GM23248 (cell line): ENCODE measurements around the gene PHF21B. TPM values are rescaled to one million over a fixed set of nuclear protein-coding genes. Genes with fewer than 3 reads are reported as not detected.

Experiments
- DNase-seq: peaks from one replicate; pipeline ENCODE4 v3.0.0-alpha.2; 2015
- H2AFZ ChIP-seq: fragments of 200-600 bp; sonication (generic); 2 replicates; pipeline ENCODE4 v1.6.1; 2016; ENCODE audit warnings: antibody characterized with exemption
- H3F3A ChIP-seq: fragments of 200-600 bp; sonication (generic); 2 replicates; pipeline ENCODE4 v1.6.1; 2016; ENCODE audit warnings: mild to moderate bottlenecking, antibody characterized with exemption, mixed run types; ENCODE audit not compliant: insufficient read depth
- H3K27ac ChIP-seq: fragments of 200-600 bp; sonication (generic); 2 replicates; pipeline ENCODE4 v1.5.1; 2016; ENCODE audit warnings: mild to moderate bottlenecking
- H3K27me3 ChIP-seq: fragments of 200-600 bp; sonication (generic); replicated peaks from 2 replicates; pipeline ENCODE4 v1.6.1; 2016; ENCODE audit warnings: mild to moderate bottlenecking; ENCODE audit not compliant: insufficient read depth
- H3K36me3 ChIP-seq: fragments of 200-600 bp; sonication (generic); 2 replicates; pipeline ENCODE4 v1.6.1; 2016; ENCODE audit warnings: low read depth, mild to moderate bottlenecking
- H3K4me1 ChIP-seq: fragments of 200-600 bp; sonication (generic); 2 replicates; pipeline ENCODE4 v1.6.1; 2016; ENCODE audit warnings: mild to moderate bottlenecking; ENCODE audit not compliant: insufficient read depth
- H3K4me2 ChIP-seq: fragments of 200-600 bp; sonication (generic); one replicate; pipeline ENCODE4 v1.6.1; 2016; ENCODE audit warnings: mild to moderate bottlenecking; ENCODE audit not compliant: unreplicated experiment
- H3K4me3 ChIP-seq: fragments of 200-600 bp; sonication (generic); 2 replicates; pipeline ENCODE4 v1.5.1; 2016; ENCODE audit warnings: mild to moderate bottlenecking
- H3K79me2 ChIP-seq: fragments of 200-600 bp; sonication (generic); 2 replicates; pipeline ENCODE4 v1.6.1; 2016; ENCODE audit warnings: mild to moderate bottlenecking; ENCODE audit not compliant: insufficient read depth
- H3K9ac ChIP-seq: fragments of 200-600 bp; sonication (generic); 2 replicates; pipeline ENCODE4 v1.6.1; 2016; ENCODE audit warnings: mild to moderate bottlenecking
- H3K9me2 ChIP-seq: fragments of 200-600 bp; sonication (generic); 2 replicates; pipeline ENCODE4 v1.6.1; 2016; ENCODE audit warnings: mixed run types, mild to moderate bottlenecking, moderate library complexity; ENCODE audit not compliant: insufficient read depth
- H3K9me3 ChIP-seq: fragments of 200-600 bp; sonication (generic); one replicate; pipeline ENCODE4 v1.6.1; 2017; ENCODE audit warnings: low read depth
- H4K20me1 ChIP-seq: fragments of 200-600 bp; sonication (generic); 2 replicates; pipeline ENCODE4 v1.6.0; 2016; ENCODE audit not compliant: insufficient read depth
- EZH2 ChIP-seq: fragments of 200-600 bp; sonication (generic); IDR thresholded peaks from 2 replicates; pipeline ENCODE4 v1.6.1; 2018; ENCODE audit warnings: antibody characterized with exemption, mild to moderate bottlenecking; ENCODE audit not compliant: insufficient read depth, poor library complexity, severe bottlenecking
- EZH2phosphoT487 ChIP-seq: fragments of 200-600 bp; sonication (generic); IDR thresholded peaks from 2 replicates; pipeline ENCODE4 v1.6.1; 2018; ENCODE audit warnings: antibody characterized with exemption, moderate library complexity, mild to moderate bottlenecking, low read depth; ENCODE audit not compliant: insufficient read depth
- WGBS, 2 experiments: methylation state at CpG; one replicate each; pipeline ENCODE4 v1.1.6; 2015 to 2017; ENCODE audit warnings: low lambda C conversion rate in 2 of 2, low coverage in 1 of 2; ENCODE audit errors: missing lambda C conversion rate in 2 of 2; 5-methylcytosine and 5-hydroxymethylcytosine counted together
- in situ Hi-C: fragments of 300-500 bp; cut with MboI; formaldehyde crosslinking; loops from 2 replicates; pipeline ENCODE4 v1.15.0; 2020
- polyA plus RNA-seq: library from polyadenylated mRNA; unstranded; fragments of >200 nt; fragmentation: Nextera tagmentation; extraction: Ambion mirVana; gene quantifications from 2 replicates; pipeline ENCODE4 v1.2.1, GENCODE V29; 2016
- total RNA-seq: library from RNA; depleted of rRNA; stranded (reverse); fragments of >200 nt; shearing (Covaris generic); gene quantifications from 2 replicates; pipeline ENCODE4 v1.2.3, GENCODE V29; 2014

Gene PHF21B
- total and polyA plus RNA-seq, 2 experiments from 2014 or later: not detected

DNA sequence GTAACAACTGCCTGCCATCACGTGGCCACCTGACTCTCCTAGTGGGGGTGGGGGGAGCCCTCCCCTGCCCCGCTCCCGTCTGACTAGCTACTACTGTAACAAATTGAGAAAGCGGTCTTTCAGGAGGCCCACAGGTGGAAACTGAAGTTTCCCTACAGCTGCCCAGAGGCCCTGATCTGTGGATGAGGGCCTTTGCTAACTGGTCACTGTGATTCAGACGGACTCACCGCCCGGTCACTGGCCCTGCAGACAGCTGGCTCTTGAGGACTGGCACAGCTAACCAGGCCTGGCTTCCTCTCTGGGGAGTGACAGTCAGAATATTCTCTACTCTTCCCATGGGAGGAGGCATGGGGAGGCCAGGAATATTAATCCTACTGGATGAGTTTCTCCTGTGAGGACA lies 140.6 kb downstream of the PHF21B start:
- Histone ChIP-seq H3K27ac (no peak overlapping the region), H3K36me3 (no peaks in the 10 kb centered on the region), H3K9ac (no peak overlapping the region), H3K79me2 (no peaks in the 10 kb centered on the region), H3F3A (no peaks in the 10 kb centered on the region), H3K9me3 (no peaks in the 10 kb centered on the region), H4K20me1 (no peaks in the 10 kb centered on the region), H3K27me3 (no peaks in the 10 kb centered on the region), H3K4me1 (no peaks in the 10 kb centered on the region), H3K4me3 (no peak overlapping the region), H2AFZ (no peak overlapping the region), H3K9me2 (no peaks in the 10 kb centered on the region), H3K4me2 (no peak overlapping the region)
- WGBS, 2 experiments: 60 to 76% methylated on average over 6 to 7 of the region's 7 CpGs
- DNase-seq: peak; percentile 33
- in situ Hi-C loops: no loop called here
- TF ChIP-seq EZH2: no peak
- TF ChIP-seq EZH2phosphoT487: no peak

DNA sequence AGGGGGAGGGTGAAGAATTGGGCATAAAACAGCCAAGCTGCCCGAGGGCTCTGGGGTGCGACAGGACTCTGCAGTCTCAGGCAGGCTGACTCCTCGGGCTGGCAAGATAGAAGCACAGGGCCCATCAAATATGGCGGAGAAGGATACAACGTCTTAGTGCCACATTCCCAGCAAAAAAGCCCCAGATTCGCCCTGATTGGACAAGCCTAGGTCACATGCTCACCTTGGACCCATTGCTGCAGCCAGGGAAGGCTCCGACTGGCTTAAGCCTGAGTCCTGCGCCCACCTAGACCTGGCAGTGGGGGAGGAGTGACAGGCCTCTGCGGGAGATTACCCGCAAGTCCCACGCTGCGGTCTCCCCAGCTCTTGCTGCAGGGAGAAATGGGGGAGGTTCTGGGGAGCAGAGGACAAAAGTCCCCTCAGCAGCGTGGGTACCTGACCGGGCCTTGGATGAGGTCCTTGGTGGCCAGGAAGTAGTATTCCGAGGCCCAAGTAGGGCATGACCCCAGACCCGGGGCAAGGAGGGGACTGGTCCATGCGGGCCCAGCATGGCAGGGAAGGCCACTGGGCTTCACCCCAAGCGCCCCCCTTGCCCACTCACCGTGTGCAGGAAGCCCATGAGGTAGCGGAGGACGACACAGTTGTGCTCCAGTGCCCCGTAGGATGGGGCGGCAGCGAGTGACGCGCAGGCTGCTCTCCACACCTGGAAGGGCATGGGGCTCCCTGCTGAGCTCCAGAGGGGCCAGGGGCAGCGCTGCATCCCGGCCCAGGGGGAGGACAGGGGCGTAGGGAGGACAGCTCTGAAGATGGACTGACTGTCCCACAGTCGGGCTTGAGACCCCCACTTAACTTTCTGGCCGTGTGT lies 144.4 kb downstream of the PHF21B start:
- Histone ChIP-seq H4K20me1 (no peaks in the 10 kb centered on the region), H3K4me1 (no peaks in the 10 kb centered on the region), H3K9me3 (no peaks in the 10 kb centered on the region), H3K79me2 (no peaks in the 10 kb centered on the region), H3F3A (no peaks in the 10 kb centered on the region), H3K9ac (no peak overlapping the region), H2AFZ (no peak overlapping the region), H3K27me3 (no peaks in the 10 kb centered on the region), H3K36me3 (no peaks in the 10 kb centered on the region), H3K9me2 (no peaks in the 10 kb centered on the region), H3K4me3 (no peak overlapping the region), H3K27ac (no peak overlapping the region), H3K4me2 (no peak overlapping the region)
- no peak for DNase-seq
- 71 to 72% methylated on average over 29 to 31 of the region's 31 CpGs for WGBS, 2 experiments
- TF ChIP-seq EZH2phosphoT487: no peak
- no peak for TF ChIP-seq EZH2
- in situ Hi-C loops: no loop called here

DNA sequence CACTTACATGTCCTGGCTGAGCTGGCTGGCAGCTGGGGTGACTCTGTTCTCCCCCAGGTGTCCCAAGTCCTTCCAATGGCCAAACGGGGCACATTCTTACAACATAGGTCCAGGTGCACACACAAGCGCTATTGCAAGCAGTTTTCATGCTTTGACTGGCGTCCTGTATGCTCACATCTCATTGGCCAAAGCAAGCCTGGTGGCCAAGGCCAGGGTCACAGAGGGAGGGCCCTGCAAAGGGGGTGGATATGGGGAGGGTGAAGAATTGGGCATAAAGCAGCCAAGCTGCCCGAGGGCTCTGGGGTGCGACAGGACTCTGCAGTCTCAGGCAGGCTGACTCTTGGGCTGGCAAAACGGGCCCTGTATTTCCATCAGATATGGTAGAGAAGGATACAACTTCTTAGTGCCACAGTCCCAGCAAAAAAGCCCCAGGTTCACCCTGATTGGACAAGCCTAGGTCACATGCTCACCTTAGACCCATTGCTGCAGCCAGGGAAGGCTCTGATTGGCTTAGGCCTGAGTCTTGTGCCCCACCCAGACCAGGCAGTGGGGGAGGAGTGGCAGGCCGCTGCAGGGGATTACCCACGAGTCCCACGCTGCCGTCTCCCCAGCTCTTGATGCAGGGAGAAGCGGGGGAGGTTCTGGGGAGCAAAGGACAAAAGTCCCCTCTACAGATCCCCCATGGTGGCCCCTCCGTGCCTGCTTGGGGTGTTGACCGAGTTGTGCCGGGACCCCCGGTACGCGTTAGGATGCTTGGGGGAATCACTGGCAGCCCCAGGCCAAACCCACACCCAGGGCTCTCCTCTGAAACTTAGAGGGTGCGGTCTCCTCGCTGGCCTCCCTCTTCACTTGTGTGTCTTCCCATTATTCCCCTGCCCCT lies 146.6 kb downstream of the PHF21B start:
- H3K4me1 ChIP-seq: no peaks in the 10 kb centered on the region
- WGBS, 2 experiments: 74 to 77% methylated on average over 16 to 19 of the region's 19 CpGs
- H3K4me2 ChIP-seq: no peak overlapping the region
- H3K9ac ChIP-seq: no peak overlapping the region
- no peak overlapping the region for H3K27ac ChIP-seq
- H4K20me1 ChIP-seq: no peaks in the 10 kb centered on the region
- TF ChIP-seq EZH2 (no peak), EZH2phosphoT487 (no peak)
- no peak for DNase-seq
- H3K4me3 ChIP-seq: no peak overlapping the region
- H2AFZ ChIP-seq: no peak overlapping the region
- H3K27me3 ChIP-seq: no peaks in the 10 kb centered on the region
- H3K36me3 ChIP-seq: no peaks in the 10 kb centered on the region
- no peaks in the 10 kb centered on the region for H3F3A ChIP-seq
- H3K9me2 ChIP-seq: no peaks in the 10 kb centered on the region
- in situ Hi-C loops: no loop called here
- H3K9me3 ChIP-seq: no peaks in the 10 kb centered on the region
- H3K79me2 ChIP-seq: no peaks in the 10 kb centered on the region

DNA sequence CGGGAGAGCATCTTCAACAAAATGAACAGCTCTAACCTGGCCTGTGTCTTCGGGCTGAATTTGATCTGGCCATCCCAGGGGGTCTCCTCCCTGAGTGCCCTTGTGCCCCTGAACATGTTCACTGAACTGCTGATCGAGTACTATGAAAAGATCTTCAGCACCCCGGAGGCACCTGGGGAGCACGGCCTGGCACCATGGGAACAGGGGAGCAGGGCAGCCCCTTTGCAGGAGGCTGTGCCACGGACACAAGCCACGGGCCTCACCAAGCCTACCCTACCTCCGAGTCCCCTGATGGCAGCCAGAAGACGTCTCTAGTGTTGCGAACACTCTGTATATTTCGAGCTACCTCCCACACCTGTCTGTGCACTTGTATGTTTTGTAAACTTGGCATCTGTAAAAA lies 147.5 kb downstream of the PHF21B start:
- TF ChIP-seq EZH2phosphoT487: no peak
- TF ChIP-seq EZH2: no peak

More for the DNA sequence above, 147.5 kb downstream of the PHF21B start:
- Histone ChIP-seq H3K9ac (no peak overlapping the region), H3K4me3 (no peak overlapping the region), H3K4me1 (no peaks in the 10 kb centered on the region), H3K27me3 (no peaks in the 10 kb centered on the region), H3K9me2 (no peaks in the 10 kb centered on the region), H3K4me2 (no peak overlapping the region), H3K36me3 (no peaks in the 10 kb centered on the region), H3K9me3 (no peaks in the 10 kb centered on the region), H3K79me2 (no peaks in the 10 kb centered on the region), H3F3A (no peaks in the 10 kb centered on the region), H2AFZ (no peak overlapping the region), H3K27ac (no peak overlapping the region), H4K20me1 (no peaks in the 10 kb centered on the region)
- 56 to 59% methylated on average over 11 of the region's 11 CpGs for WGBS, 2 experiments
- in situ Hi-C loops: no loop called here
- no peak for DNase-seq
